NCI-H1436 (cell line): ENCODE measurements around the gene TNFAIP8L3.

Source experiments
- DNase-seq: peaks from one replicate; lab custom pipeline; 2025; lab: John Stamatoyannopoulos, UW

The TNFAIP8L3 gene

GRCh38 chr15:51114437-51115119 is 19.9 kb upstream of the TNFAIP8L3 start:
- no peak for DNase-seq

- DNase-seq: no peak
These were observed 17.4 kb upstream of the TNFAIP8L3 start for GRCh38 chr15:51112078-51112477.

GRCh38 chr15:51111061-51111460 is 16.4 kb upstream of the TNFAIP8L3 start:
- no peak for DNase-seq

GRCh38 chr15:51110171-51110570 is 15.5 kb upstream of the TNFAIP8L3 start:
- no peak for DNase-seq

GRCh38 chr15:51108933-51109550 is 14.3 kb upstream of the TNFAIP8L3 start:
- no peak for DNase-seq

GRCh38 chr15:51107612-51108011 is 12.9 kb upstream of the TNFAIP8L3 start:
- no peak for DNase-seq

- DNase-seq: no peak
These were observed 11.8 kb upstream of the TNFAIP8L3 start for GRCh38 chr15:51106481-51106880.

GRCh38 chr15:51105430-51106016 is 10.8 kb upstream of the TNFAIP8L3 start:
- DNase-seq: no peak

- no peak for DNase-seq
These were observed 9.8 kb upstream of the TNFAIP8L3 start for GRCh38 chr15:51104512-51104911.

- no peak for DNase-seq
These were observed 8.6 kb upstream of the TNFAIP8L3 start for GRCh38 chr15:51103330-51103729.

- DNase-seq: no peak
These were observed 6.2 kb upstream of the TNFAIP8L3 start for GRCh38 chr15:51100785-51101489.

GRCh38 chr15:51099185-51099584 is 4.5 kb upstream of the TNFAIP8L3 start:
- DNase-seq: no peak

GRCh38 chr15:51098331-51098619 is 3.6 kb upstream of the TNFAIP8L3 start:
- no peak for DNase-seq

- DNase-seq: no peak
These were observed 3.0 kb upstream of the TNFAIP8L3 start for GRCh38 chr15:51097553-51098330.

- DNase-seq: no peak
These were observed 2.3 kb upstream of the TNFAIP8L3 start for GRCh38 chr15:51096976-51097375.

- no peak for DNase-seq
These were observed 1.1 kb upstream of the TNFAIP8L3 start for GRCh38 chr15:51095681-51096331.

- no peak for DNase-seq
These were observed 684 bp downstream of the TNFAIP8L3 start for GRCh38 chr15:51093839-51094605.

GRCh38 chr15:51093488-51093838 is 1.2 kb downstream of the TNFAIP8L3 start:
- no peak for DNase-seq

GRCh38 chr15:51092480-51093040 is 2.1 kb downstream of the TNFAIP8L3 start:
- DNase-seq: no peak

- DNase-seq: no peak
These were observed 4.0 kb downstream of the TNFAIP8L3 start for GRCh38 chr15:51090753-51091152.
